Renal pelvis (tissue), 4 donors: Measurements from ENCODE around the gene LRP1. TPM values are rescaled to one million over a fixed set of nuclear protein-coding genes. Genes with fewer than 3 reads are reported as not detected.

ENCODE experiments used
- DNase-seq: peaks from one replicate; pipeline ENCODE4 v3.0.0-alpha.2; 2013
- polyA plus RNA-seq, 3 donors: library from polyadenylated mRNA; unstranded; fragments of 120-200 nt; gene quantifications; one replicate each; pipeline ENCODE4 v1.2.1, GENCODE V29; 2013; ENCODE audit not compliant: insufficient read length in 3 of 3

The LRP1 gene
- polyA plus RNA-seq, 3 donors = 70.4 to 103 (median 83.3) TPM

DNA sequence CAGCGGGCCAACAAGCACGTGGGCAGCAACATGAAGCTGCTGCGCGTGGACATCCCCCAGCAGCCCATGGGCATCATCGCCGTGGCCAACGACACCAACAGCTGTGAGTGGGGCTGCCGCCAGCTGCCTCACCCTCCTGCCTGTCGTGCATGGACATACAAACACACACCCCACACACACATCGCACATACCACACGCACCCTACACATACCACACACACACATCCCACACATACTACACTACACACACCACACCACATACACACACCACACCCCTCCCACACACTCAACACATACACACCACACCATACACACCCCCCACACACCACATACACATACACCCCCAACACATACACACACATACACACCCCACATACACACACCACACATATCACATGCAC is 63.1 kb downstream of the LRP1 start:
- DNase-seq = no peak

DNA sequence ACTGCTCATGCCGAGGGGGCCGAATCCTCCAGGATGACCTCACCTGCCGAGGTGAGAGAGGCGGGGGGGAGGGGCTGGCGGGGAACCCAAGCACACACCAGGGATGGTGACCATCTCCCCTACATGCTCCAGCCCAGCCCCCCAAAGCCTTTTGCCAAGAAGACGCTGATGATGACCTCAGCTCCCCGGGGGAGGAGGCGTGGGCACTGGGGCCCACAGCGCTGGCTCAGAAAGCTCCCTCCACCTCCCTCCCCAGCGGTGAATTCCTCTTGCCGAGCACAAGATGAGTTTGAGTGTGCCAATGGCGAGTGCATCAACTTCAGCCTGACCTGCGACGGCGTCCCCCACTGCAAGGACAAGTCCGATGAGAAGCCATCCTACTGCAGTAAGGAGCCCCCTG is 64.6 kb downstream of the LRP1 start:
- DNase-seq = no peak

DNA sequence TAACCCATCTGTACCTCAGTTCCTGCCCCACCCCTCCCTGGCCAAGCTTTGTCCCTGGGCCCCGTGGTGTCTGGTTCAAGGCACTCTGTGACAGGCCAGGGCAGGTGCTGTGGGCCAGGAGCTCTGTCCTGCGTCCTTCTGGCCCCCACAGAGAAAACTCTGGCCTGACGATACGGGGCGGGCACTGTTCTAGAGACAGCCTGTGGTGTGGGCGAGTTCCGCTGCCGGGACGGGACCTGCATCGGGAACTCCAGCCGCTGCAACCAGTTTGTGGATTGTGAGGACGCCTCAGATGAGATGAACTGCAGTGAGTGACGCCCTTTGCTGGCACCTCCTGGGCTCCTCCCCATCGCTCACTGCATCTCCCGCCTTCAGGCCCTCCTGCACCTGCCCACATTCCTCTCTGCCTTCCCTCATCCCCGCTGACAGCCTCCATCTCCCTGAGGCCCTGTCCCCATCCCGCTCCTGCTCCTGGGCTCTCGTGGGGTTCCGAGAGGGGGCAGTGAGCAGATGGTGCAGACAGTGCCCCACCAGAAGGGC is 65.5 kb downstream of the LRP1 start:
- DNase-seq = no peak

DNA sequence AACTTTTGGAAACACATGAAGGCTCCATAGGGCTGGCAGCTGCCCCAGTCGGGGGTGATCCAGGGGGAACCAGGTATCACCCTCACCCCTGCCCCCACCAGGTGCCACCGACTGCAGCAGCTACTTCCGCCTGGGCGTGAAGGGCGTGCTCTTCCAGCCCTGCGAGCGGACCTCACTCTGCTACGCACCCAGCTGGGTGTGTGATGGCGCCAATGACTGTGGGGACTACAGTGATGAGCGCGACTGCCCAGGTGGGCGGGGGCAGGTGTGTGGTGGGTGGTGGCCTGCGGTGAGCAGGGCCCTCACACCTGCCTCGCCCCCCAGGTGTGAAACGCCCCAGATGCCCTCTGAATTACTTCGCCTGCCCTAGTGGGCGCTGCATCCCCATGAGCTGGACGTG is 66.0 kb downstream of the LRP1 start:
- DNase-seq = no peak

DNA sequence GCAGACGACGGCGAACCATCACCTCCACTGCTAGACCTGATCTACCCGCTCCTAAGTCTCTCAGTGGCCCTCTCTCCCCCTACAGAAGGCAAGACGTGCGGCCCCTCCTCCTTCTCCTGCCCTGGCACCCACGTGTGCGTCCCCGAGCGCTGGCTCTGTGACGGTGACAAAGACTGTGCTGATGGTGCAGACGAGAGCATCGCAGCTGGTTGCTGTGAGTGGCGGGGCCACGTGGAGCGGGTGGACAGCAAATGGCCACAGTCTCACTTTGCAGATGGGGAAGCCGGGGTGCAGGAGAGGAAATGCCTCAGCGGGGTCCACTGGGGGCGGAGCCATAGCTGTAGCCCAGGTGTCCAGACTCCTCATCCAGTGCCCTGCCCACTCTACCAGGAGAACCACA is 66.9 kb downstream of the LRP1 start:
- no peak for DNase-seq

DNA sequence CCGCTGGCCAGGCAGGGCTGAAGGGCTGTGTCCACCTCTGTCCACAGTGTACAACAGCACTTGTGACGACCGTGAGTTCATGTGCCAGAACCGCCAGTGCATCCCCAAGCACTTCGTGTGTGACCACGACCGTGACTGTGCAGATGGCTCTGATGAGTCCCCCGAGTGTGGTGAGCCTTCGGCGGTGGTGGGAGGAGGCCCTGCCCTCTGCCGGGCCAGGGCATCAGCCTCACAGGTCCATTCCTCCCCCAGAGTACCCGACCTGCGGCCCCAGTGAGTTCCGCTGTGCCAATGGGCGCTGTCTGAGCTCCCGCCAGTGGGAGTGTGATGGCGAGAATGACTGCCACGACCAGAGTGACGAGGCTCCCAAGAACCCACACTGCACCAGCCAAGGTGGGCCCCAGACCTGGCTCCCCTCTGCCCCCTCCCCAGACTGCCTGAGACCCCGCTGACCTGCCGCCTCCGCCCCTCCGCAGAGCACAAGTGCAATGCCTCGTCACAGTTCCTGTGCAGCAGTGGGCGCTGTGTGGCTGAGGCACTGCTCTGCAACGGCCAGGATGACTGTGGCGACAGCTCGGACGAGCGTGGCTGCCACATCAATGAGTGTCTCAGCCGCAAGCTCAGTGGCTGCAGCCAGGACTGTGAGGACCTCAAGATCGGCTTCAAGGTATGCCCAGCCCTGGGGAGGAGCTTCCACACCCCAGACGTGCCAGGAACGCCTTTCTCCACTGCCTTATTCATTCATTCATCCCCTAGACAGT is 67.5 kb downstream of the LRP1 start:
- DNase-seq = no peak

DNA sequence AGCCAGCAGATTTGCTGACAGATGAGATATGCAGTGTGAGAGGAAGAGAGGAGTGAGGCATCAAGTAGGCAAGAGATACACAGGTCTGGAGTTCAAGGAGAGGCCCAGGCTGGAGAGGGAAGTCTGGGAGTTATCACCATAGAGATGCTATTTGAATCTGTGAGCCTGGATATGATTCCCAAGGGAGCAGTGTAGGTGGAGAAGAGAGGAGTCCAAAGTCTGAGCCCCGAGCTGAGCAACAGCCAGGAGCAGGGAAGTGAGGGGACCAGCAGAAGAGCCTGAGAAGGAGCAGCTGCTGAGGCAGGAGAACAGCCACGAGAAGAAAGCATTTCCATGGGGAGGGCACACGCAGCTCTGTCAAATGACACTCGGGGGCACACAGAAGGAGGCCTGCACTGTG is 68.2 kb downstream of the LRP1 start:
- DNase-seq = no peak

DNA sequence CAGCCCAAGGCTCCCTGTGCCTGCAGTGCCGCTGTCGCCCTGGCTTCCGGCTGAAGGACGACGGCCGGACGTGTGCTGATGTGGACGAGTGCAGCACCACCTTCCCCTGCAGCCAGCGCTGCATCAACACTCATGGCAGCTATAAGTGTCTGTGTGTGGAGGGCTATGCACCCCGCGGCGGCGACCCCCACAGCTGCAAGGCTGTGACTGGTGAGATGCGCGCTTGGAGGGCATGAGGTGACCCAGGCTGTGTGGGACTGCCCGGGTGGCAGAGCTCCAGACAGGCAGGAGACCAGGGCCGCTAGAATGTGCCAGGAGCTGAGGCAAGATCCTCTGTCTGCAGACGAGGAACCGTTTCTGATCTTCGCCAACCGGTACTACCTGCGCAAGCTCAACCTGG is 68.7 kb downstream of the LRP1 start:
- DNase-seq = no peak

DNA sequence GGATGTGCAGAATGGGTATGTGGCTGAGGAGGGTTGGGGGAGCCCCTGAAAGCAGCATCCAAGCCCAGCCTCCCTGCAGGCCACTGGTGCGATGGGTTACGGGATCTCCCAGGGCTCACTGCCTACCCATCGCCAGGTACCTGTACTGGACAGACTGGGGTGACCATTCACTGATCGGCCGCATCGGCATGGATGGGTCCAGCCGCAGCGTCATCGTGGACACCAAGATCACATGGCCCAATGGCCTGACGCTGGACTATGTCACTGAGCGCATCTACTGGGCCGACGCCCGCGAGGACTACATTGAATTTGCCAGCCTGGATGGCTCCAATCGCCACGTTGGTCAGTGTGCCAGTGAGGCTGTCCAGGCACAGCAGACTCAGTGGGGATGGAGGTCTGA is 70.0 kb downstream of the LRP1 start:
- DNase-seq = no peak

DNA sequence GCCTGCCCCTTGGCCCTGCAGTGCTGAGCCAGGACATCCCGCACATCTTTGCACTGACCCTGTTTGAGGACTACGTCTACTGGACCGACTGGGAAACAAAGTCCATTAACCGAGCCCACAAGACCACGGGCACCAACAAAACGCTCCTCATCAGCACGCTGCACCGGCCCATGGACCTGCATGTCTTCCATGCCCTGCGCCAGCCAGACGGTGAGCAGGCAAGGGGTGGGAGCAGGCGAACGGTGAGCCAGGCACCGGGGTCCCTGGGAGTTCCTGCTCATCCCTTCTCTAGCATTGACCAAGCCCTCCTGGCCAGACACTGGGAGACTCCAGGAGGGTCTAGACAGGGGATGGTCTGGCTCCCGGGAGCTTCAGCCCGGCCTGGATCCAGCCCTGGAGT is 70.9 kb downstream of the LRP1 start:
- DNase-seq = no peak

DNA sequence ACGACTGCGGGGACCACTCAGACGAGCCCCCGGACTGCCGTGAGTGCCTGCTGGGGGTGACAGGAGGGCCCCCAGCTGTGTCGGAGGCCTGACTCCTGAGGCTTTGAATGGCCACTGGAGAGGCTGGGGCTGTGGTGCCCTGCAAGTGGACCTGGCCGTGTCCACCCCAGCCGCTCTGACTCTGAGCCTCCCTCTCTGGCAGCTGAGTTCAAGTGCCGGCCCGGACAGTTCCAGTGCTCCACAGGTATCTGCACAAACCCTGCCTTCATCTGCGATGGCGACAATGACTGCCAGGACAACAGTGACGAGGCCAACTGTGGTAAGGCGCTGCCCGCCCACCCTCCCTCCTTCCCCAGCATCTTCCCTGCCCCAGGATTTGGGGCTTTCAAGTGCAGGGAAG is 72.2 kb downstream of the LRP1 start:
- no peak for DNase-seq

DNA sequence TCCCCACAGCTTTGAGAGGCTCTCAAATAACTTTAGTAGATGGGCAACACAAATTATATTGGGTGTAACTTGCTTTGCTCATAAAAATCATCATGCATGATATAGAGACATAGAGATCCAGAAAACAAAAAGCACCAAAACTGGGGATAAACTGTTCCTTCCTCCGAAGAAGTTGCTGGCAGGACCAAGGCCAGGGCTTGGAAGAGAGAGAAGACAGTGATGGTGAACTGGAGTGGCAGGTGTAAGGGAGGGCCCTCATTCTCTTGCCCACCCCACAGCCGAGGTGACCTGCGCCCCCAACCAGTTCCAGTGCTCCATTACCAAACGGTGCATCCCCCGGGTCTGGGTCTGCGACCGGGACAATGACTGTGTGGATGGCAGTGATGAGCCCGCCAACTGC is 72.9 kb downstream of the LRP1 start:
- DNase-seq = no peak

DNA sequence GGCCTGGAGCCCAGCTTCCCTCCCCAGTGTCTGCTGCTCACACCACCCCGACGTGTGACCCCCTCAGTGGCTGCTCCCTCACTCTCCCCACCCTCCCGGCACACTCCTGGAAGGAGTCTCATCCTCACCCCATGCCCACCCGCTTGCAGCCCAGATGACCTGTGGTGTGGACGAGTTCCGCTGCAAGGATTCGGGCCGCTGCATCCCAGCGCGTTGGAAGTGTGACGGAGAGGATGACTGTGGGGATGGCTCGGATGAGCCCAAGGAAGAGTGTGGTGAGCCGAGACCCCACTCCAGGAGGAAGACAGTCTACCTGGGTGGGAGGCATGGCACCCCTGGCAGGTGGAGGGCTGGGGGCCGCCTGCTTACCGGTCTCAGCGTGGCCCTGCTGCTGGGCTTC is 73.3 kb downstream of the LRP1 start:
- DNase-seq = no peak

DNA sequence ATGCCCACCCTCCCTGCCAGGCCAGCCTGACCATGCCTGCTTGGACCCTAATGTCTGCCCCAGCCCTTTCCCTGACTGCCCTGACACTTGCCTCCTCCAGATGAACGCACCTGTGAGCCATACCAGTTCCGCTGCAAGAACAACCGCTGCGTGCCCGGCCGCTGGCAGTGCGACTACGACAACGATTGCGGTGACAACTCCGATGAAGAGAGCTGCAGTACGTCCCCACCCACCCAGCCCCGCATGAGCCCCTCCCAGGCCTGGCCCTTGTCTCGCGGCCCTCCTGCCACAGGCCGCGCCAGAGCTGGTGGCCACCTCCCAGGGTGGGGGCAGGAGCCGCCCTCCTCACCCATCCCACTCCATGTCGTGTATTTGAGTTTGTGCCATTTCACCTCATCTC is 74.0 kb downstream of the LRP1 start:
- DNase-seq = no peak

DNA sequence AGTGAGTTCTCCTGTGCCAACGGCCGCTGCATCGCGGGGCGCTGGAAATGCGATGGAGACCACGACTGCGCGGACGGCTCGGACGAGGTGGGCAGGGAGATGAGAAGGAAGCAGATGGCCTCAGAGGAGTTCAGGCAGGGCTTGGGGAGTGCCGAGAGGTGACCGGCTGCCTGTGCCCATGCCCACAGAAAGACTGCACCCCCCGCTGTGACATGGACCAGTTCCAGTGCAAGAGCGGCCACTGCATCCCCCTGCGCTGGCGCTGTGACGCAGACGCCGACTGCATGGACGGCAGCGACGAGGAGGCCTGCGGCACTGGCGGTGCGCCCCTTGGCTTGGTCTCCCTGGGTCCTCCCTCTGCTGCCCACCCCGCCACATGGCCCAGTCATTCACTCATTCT is 74.9 kb downstream of the LRP1 start:
- DNase-seq = no peak

DNA sequence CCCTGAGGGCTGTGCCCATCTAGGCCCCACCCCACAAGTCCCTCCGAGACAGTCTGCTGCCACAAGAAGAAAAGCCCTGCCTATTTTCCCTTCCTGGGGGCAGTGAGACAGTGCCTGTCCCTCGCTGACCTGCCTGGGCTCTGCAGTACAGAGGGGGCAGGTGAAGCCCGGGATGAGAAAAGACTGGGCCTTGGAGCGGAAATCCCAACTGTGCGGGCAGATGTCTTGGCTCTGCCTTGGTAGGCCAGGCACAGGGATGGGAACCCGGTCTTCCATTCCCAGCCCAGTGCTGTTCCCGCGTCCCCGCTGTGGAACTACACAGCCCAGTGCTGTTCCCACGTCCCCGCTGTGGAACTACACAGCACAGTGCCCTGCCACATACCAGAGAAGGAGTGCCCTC is 75.5 kb downstream of the LRP1 start:
- no peak for DNase-seq

DNA sequence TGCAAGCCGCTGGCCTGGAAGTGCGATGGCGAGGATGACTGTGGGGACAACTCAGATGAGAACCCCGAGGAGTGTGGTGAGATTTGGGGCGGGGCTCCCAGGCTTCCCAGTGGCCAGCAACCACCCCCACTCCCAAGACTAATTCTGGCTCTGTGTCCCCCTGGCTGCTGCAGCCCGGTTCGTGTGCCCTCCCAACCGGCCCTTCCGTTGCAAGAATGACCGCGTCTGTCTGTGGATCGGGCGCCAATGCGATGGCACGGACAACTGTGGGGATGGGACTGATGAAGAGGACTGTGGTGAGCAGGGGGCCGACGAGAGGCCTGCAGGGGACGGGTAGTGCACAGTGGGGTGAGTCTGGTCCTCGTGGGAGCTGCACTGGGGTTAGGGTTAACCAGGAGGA is 76.2 kb downstream of the LRP1 start:
- no peak for DNase-seq

DNA sequence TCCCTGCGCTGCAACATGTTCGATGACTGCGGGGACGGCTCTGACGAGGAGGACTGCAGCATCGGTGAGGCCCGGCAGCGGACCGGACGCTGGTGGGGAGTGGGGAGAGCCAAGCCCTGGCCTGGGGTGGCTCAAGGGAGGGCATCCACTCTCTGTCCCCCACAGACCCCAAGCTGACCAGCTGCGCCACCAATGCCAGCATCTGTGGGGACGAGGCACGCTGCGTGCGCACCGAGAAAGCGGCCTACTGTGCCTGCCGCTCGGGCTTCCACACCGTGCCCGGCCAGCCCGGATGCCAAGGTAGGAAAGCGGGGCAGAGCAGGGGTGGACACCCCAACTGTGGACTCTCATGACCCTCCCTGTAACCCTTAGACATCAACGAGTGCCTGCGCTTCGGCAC is 76.9 kb downstream of the LRP1 start:
- no peak for DNase-seq

DNA sequence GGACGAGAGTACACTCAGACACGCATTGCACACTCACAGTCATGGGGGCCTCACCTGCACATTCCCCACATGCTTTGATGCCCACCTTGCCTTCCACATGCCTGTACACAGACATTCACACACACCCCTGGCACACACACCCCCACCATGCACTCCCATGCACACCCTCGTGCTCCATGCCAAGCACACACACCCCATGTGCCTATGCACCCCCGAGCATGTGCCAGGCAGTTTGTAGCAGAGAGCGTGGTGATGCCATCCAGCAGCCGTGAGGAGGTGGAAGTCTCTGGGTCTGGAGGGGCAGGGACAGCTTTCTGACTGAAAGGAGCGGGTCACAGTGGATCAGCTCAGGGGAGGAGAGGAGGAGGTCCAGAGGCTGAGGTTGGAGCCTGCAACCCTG is 77.6 kb downstream of the LRP1 start:
- DNase-seq = no peak

DNA sequence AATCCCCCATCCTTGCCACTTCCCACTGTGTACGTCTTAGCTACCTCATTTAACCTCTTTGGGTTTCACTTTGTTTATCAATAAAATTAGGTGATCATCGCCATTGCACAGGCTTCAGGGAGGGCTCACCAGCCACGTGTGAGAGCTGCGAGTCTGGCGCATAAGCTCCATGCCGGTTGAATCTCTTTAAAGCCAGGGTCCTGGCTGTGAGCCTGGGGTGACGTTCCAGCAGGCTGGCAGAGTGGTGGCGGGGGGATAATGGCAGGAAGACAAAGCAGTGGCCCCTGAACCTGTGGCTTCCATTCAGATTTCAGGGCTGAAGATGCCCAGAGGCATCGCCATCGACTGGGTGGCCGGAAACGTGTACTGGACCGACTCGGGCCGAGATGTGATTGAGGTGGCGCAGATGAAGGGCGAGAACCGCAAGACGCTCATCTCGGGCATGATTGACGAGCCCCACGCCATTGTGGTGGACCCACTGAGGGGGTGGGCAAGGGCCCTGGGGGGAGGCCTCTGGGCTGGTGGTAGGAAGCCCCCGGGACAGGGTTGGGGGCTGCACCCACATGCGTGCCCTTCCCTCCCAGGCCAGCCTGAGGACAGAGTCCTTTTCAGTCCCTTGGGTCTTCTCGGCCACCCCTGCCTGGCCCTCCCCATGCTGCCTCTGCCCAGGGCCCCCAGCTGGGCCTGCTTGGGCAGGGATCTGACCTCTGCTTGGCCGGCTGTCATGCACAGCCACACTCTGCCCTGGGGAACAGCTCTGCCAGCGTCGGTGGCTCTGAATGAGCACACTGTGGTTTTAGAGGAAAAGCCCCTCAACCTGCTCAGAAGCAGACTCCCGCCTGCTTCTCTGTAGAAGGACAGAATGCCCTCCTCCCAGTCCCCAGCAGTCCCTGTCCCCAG is 79.7 kb downstream of the LRP1 start:
- no peak for DNase-seq

DNA sequence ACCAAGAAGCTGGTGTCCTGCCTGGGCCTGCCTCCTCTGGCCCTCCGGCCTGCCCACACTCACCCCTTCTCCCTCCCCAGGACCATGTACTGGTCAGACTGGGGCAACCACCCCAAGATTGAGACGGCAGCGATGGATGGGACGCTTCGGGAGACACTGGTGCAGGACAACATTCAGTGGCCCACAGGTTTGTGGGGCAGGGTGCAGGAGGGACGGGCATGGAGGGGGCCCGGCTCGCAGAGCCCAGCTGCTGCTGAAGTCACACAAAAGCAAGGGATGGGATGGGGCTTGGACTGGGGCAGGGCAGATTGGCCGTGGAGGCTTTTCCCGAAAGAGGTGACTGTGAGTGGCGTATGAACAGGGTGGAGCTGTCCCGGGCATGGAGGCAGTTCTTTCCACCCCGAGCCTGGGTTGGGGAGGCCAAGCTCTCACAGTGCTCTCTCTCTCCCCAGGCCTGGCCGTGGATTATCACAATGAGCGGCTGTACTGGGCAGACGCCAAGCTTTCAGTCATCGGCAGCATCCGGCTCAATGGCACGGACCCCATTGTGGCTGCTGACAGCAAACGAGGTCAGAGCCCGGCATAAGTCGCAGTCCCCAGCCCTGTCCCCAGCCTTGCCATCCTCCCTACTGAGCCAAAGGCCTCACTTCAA is 80.5 kb downstream of the LRP1 start:
- no peak for DNase-seq

DNA sequence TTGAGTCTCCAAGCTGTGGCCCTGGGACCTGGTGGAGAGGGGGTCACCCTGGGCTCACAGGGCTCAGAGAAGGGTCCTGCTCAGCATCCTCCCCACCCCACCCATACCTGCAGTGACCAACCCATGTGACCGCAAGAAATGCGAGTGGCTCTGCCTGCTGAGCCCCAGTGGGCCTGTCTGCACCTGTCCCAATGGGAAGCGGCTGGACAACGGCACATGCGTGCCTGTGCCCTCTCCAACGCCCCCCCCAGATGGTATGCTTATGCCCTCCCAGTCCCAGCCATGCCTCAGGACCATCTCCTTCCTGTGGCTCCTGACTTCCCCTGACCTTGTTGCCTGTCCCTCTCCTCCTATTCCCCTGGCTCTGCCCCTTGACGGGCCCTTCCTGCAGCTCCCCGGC is 81.6 kb downstream of the LRP1 start:
- DNase-seq = no peak

DNA sequence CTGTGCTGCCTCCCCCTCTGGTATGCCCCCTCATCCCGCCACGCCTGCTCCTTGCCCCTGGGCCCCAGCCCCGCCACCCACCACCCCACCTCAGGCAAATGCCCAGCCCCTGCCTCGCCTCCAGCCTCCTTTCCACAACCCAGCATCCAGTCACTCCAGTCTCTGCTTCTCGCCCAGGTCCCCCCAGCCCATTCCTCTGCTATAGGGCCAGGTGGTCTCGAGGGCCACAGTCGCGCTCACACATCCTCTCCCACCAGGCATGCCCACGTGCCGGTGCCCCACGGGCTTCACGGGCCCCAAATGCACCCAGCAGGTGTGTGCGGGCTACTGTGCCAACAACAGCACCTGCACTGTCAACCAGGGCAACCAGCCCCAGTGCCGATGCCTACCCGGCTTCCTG is 82.2 kb downstream of the LRP1 start:
- DNase-seq = no peak
